Ammon's horn (tissue), 1 donor: ENCODE data around the gene SLC39A10.
A peak's percentile ranks its signal among the peaks of the same experiment; 100 is the strongest.
"Not testable (repeated sequence)": the region's sequence is repeated elsewhere in the genome, so short reads cannot be mapped to it uniquely, and the experiment has no call there.

Experiments
- DNase-seq: peaks from one replicate; pipeline ENCODE4 v3.0.0-alpha.2; 2016; ENCODE audit warnings: low spot score

The SLC39A10 gene

DNA sequence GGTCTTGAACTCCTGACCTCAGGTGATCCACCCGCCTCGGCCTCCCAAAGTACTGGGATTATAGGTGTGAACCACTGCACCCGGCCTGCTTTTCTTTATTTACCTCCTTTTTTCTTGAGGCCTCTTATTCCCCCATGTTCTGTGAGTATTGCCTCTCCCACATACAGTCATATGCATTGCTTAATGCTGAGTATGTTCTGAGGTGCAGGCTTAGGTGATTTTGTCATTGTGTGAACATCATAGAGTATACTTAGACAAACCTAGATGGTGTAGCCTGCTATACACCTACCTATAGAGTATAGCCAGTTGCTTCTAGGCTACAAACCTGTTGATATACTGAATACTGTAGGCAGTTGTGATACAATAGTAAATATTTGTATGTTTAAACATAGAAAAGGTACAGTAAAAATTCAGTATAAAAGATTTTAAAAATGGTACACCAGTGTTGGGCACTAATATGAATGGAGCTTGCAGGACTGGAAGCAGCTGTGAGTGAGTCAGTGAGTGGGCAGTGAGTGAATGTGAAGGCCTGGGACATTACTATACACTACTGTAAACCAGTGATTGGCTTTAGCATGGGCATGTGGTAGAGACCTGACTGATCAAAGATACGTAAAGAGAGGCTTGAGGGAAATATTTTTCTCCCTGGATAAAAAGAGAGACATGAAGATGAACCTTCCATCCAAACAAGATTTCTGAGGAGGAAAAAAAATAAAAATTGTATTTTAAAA, 17.6 kb downstream of the SLC39A10 start:
- no peak for DNase-seq

GRCh38 chr2:195675783-195676427, 18.9 kb downstream of the SLC39A10 start:
- no peak for DNase-seq

- no peak for DNase-seq
These were observed 20.3 kb downstream of the SLC39A10 start for GRCh38 chr2:195677290-195677689.

DNA sequence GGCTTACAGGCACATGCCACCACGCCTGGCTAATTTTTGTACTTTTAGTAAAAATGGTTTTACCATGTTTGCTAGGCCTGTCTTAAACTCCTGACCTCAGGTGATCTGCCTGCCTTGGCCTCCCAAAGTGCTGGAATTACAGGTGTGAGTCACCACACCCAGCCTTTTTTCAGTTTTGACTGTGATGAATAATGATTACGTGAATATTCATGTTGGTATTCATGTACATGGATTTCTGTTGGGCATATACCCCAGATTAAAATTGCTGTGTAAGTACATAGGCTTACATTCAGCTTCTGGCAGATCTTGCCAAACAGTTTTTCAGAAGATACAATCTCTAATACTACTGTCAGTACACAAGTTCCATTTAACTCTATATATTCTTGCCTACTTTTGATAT, 20.9 kb downstream of the SLC39A10 start:
- no peak for DNase-seq

DNA sequence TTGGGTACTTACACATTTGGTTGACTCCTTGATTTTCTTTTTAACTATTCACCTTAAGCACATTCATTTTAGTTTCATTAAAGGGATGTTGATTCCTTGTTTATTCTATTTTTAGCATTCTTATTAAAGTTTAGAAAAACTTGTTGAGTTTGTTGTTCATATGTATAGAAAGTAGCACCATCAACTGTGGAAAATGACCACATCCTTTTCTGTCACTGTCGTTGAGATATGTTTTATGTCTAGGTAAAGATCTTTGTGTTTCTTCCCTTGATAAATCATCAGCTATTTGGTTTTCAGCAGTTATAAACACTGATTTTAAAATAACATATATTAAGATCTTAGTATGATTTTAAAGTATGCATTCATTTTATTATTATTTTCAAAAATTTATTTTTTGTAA, 25.1 kb downstream of the SLC39A10 start:
- no peak for DNase-seq

- no peak for DNase-seq
These were observed 26.1 kb downstream of the SLC39A10 start for GRCh38 chr2:195683174-195683573.

GRCh38 chr2:195686564-195686963, 29.5 kb downstream of the SLC39A10 start:
- DNase-seq = no peak

DNA sequence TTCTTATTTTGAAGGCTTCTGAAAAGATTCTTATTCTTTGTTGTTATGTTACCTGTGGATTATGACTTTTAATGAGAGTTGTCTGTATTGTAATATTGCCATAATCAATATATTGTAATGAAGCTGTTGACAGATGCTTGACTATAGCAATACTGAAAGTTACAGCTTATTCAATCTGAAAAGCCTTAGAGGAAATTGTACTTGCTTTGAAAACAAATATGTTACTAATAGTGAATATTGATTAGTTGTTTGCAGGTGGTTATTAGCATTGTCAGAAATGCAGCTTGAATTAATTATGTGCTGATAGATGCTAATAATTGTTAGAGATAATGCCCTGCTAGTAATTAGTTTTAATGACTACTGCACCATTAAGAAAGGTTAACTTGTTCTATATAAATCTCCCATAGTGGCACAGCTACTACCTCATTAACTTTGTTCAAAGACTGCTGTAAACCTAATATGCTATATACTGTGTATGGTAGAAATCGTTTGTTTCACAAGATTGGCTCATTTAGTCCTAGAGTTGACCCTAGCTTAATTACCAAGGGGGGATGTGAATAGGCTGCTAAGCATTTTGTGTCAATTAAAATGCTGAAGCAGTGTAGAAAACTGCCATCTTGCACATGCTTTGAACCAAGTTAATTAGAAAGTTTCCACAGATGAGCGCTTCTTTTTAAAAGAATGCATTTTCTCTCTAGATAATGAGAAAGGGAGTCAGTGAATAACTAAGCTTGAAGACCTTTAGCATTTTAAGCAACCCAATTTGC, 30.5 kb downstream of the SLC39A10 start:
- peak; percentile 19 for DNase-seq

GRCh38 chr2:195692531-195692930, 35.5 kb downstream of the SLC39A10 start:
- not testable (repeated sequence) for DNase-seq

- no peak for DNase-seq
These were observed 37.5 kb downstream of the SLC39A10 start for GRCh38 chr2:195694553-195694952.

DNA sequence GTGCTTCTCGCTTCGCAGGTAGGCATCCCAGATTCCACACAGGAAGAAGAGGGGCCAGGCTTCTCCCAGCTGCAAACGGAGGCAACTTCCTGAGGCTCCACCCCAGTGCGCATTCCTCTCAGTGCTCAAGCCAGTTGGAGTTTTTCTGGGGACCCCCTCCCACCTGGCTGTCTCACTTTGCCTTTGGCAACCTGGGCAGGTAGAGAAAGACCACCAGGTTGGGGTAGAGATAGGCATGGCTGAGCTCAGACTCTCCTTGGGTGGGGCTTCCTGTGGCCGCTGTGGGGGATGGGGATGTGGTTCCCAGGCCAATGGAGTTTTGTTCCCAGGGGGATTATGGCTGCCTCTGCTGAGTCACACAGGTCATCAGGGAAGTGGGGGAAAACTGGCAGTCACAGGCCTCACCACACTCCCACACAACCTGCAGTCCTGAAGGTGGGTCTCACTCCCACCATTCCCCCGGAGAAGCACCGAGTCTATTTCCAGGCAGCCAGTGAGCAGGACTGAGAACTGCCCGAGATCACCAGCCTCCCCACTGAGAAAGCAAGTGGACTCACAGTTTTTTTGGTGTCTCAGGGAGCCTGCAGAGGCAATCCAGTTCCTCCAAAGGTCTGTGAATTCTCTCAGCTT, 38.1 kb downstream of the SLC39A10 start:
- DNase-seq = no peak

DNA sequence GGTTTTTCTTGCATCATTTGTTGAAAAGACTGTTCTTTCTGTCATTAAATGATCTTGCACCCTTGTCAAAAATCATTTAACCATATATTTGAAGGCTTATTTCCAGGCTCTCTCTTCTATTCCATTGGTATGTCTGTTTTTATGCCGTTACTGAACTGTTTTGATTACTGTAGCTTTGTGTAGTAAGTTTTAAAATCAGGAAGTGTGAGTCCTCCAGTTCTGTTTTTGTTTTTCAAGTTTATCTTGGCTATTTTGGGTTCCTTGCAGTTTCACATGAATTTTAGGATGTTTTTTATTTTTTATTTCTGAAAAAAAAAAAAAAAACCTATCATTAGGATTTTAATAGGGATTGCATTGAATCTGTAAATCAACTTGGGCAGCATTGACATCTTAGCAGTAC, 39.0 kb downstream of the SLC39A10 start:
- no peak for DNase-seq

DNA sequence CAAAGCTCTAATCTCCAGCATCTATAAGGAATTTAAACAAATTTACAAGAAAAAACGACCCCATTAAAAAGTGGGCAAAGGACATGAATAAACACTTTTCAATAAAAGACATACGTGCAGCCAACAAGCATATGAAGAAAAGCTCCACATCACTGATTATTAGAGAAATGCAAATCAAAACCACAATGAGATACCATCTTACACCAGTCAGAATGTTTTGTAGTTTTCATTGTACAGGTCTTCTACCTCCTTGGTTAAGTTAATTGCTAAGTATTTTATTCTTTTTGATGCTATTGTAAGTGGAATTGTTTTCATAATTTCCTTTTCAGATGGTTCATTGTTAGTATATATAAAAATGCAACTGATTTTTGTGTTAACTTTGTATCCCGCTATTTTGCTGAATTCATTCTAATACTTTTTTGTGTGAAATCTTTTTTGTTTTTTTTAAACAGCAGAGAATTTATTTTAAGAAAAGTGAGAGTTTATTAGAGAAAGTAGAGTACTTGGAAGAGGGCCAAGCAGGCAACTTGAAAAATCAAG, 40.7 kb downstream of the SLC39A10 start:
- no peak for DNase-seq

DNA sequence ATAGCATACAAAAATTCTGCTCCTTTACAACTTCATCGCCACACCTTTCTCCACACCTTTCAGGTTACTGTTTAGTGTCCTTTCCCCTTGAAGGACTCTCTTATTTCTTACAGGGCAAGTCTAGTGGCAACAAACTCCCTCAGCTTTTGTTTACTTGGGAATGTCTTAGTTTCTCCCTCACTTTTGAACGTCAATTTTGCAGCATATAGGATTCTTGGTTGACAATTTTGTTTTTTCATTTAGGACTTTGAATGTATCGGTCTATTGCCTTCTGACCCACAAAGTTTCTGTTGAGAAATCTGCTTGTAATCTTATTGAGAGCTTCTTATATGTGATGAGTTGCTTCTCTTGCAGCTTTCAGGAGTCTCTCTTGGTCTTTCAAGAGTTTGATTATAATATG, 43.5 kb downstream of the SLC39A10 start:
- DNase-seq = no peak

DNA sequence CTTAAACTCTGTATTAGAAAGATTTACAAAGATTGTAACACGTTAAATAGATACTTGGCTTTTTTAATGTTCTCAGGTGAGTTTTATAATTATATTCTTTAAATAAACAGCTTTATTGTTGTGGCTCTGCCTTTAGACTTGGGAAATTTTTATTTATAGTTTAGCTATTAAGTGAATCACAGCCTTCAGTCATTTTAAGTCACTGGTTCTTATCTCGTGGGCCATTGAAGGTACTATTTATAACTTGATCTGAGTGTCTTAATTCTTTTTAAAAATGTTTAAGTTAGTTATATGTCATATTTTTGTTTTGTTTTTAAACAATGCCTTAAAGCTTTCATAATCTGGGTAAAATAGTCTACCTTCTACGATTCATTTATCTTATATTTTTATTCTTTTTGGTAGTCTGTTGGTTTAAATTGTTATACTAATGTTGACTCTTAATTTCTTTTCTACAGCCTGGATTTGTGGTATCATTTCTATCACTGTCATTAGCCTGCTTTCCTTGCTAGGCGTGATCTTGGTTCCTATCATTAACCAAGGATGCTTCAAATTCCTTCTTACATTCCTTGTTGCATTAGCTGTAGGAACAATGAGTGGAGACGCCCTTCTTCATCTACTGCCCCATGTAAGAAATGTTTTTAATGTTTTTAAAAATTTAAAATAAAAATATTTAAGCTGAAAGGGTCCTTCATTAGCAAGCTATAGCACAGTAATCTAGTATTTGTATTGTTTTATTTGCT, 49.3 kb downstream of the SLC39A10 start:
- no peak for DNase-seq

- no peak for DNase-seq
These were observed 53.1 kb downstream of the SLC39A10 start for GRCh38 chr2:195709901-195710806.

- no peak for DNase-seq
These were observed 54.5 kb downstream of the SLC39A10 start for GRCh38 chr2:195711478-195711877.

GRCh38 chr2:195716466-195716865, 59.4 kb downstream of the SLC39A10 start:
- DNase-seq = no peak

DNA sequence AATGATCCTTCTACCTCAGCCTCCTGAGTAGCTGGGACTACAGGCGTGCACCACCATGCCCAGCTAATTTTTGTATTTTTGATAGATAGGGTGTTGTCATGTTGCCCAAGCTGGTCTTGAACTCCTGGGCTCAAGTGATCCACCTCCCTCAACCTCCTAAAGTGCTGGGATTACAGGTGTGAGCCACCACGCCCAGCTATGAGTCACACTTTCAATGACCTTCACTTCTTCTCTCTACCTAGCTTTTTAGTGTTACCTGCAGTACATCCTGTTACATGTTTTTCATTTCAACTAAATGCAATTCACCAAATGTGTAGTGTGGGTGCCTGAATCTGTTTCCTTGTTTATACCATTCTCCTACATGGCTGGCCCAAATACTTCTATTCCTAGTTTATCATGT, 64.0 kb downstream of the SLC39A10 start:
- no peak for DNase-seq

DNA sequence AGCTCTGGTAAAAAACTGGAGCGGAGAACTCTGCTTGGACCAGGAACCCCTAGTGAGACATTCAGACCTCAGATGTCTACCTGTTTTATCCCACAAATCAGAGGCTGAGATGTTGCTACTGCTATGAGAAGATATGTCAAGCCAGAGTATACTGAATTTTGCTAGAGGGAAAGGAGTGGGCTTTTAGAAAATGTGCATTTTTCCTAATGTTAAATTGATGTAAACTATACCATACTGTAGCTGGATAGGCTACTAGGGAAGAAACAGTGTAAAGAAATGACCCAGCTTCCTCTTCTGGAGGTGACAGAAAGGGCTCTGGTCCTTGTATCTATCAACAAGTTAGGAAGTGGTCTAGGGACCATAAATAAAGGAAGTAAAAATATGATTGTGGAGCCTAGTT, 65.0 kb downstream of the SLC39A10 start:
- no peak for DNase-seq

- no peak for DNase-seq
These were observed 70.1 kb downstream of the SLC39A10 start for GRCh38 chr2:195727106-195727505.
